H1 (cell line): ENCODE results near the gene MXI1. TPM values are rescaled to one million over a fixed set of nuclear protein-coding genes. Genes with fewer than 3 reads are reported as not detected.

ENCODE experiments used
- CTCF ChIA-PET: fragments of 300-600 bp; sonication (Branson Sonifier 250); formaldehyde crosslinking; loops from one replicate; lab custom pipeline; 2021; ENCODE audit not compliant: partially characterized antibody; lab: Charles Lee
- POLR2A ChIA-PET: fragments of 300-600 bp; sonication (Branson Sonifier 250); formaldehyde crosslinking; loops from one replicate; lab custom pipeline; 2021; ENCODE audit warnings: inconsistent platforms; ENCODE audit not compliant: partially characterized antibody; lab: Charles Lee
- DNase-seq, 2 experiments: peaks; one replicate each; pipeline versions ENCODE4 v3.0.0 to v3.0.0-alpha.2; 2010 to 2022; ENCODE audit warnings: low spot score in 2 of 2, low read depth in 1 of 2, mixed read lengths in 1 of 2
- FAIRE-seq: peaks from 2 replicates; lab custom pipeline; 2011; peaks lifted over from hg19 to GRCh38; lab: Jason Lieb, UNC
- H2AFZ ChIP-seq: 2 replicates; pipeline ENCODE4 v1.8.1; 2012; ENCODE audit warnings: low read length, inconsistent platforms
- H2AK5ac ChIP-seq: 2 replicates; pipeline ENCODE4 v1.6.1; 2013; ENCODE audit warnings: low read depth, low read length
- H2BK120ac ChIP-seq: replicated peaks from 2 replicates; pipeline ENCODE3; 2013; ENCODE audit warnings: low read depth, low read length, inconsistent platforms
- H2BK12ac ChIP-seq: 2 replicates; pipeline ENCODE4 v1.6.1; 2013; ENCODE audit warnings: low read depth, low read length
- H2BK15ac ChIP-seq: 2 replicates; pipeline ENCODE4 v1.6.1; 2013; ENCODE audit warnings: low read length
- H2BK20ac ChIP-seq: 2 replicates; pipeline ENCODE4 v1.6.1; 2013; ENCODE audit warnings: low read length
- H2BK5ac ChIP-seq: 2 replicates; pipeline ENCODE4 v1.6.1; 2013; ENCODE audit warnings: low read depth, low read length
- H3K14ac ChIP-seq: 2 replicates; pipeline ENCODE4 v1.6.1; 2013; ENCODE audit warnings: inconsistent platforms; ENCODE audit not compliant: insufficient read length
- H3K18ac ChIP-seq: 2 replicates; pipeline ENCODE4 v1.6.1; 2013; ENCODE audit warnings: low read length; ENCODE audit errors: extremely low read depth
- H3K23ac ChIP-seq: 2 replicates; pipeline ENCODE4 v1.6.1; 2013; ENCODE audit warnings: inconsistent platforms; ENCODE audit not compliant: insufficient read length
- H3K23me2 ChIP-seq: 2 replicates; pipeline ENCODE4 v1.6.1; 2013; ENCODE audit warnings: low read depth, low read length
- H3K27ac ChIP-seq: 2 replicates; pipeline ENCODE4 v1.6.1; 2011; ENCODE audit warnings: low read depth, low read length, inconsistent platforms
- H3K27me3 ChIP-seq, 4 experiments: replicated peaks in 1 of 4; 1 replicate in 1 of 4; 2 replicates in 3 of 4; pipeline versions ENCODE4 v1.6.1 to v1.8.1; 2011 to 2013; ENCODE audit warnings: low read length in 3 of 4, mild to moderate bottlenecking in 3 of 4, inconsistent platforms in 2 of 4, mixed read lengths in 2 of 4, moderate library complexity in 1 of 4; ENCODE audit not compliant: control insufficient read depth in 3 of 4, insufficient read depth in 3 of 4; ENCODE audit errors: extremely low read depth in 1 of 4
- H3K36me3 ChIP-seq, 4 experiments: 2 replicates each; pipeline versions ENCODE4 v1.6.1 to v1.8.1; 2011 to 2013; ENCODE audit warnings: mild to moderate bottlenecking in 4 of 4, low read length in 3 of 4, moderate library complexity in 2 of 4, control low read depth in 1 of 4, inconsistent platforms in 1 of 4; ENCODE audit not compliant: insufficient read depth in 4 of 4, control insufficient read depth in 2 of 4
- H3K4ac ChIP-seq: replicated peaks from 2 replicates; pipeline ENCODE3; 2013; ENCODE audit warnings: low read length, low read depth, mixed read lengths, inconsistent platforms; ENCODE audit not compliant: insufficient read length
- H3K4me1 ChIP-seq, 4 experiments: replicated peaks in 1 of 4; 1 replicate in 1 of 4; 2 replicates in 3 of 4; pipeline versions ENCODE4 v1.6.1 to v1.8.1; 2011 to 2013; ENCODE audit warnings: low read length in 3 of 4, inconsistent platforms in 2 of 4, mixed read lengths in 1 of 4; ENCODE audit not compliant: insufficient read depth in 4 of 4, control insufficient read depth in 3 of 4
- H3K4me2 ChIP-seq, 2 experiments: 2 replicates each; pipeline versions ENCODE4 v1.6.1 to v1.8.1; 2011 to 2013; ENCODE audit warnings: low read depth in 2 of 2, low read length in 2 of 2, control low read depth in 1 of 2, inconsistent platforms in 1 of 2, mild to moderate bottlenecking in 1 of 2; ENCODE audit not compliant: insufficient read depth in 1 of 2
- H3K4me3 ChIP-seq, 4 experiments: fragments of 200-600, 300-600 bp in 1 of 4; sonication (generic), shearing (Covaris generic), sonication (Bioruptor Twin) in 1 of 4; 2 replicates each; pipeline versions ENCODE4 v1.5.1 to v1.8.1; 2011 to 2016; ENCODE audit warnings: low read length in 4 of 4, low read depth in 3 of 4, control low read depth in 2 of 4, inconsistent platforms in 2 of 4, mild to moderate bottlenecking in 2 of 4, mixed read lengths in 1 of 4, moderate library complexity in 1 of 4; ENCODE audit not compliant: insufficient read depth in 2 of 4; ENCODE audit errors: extremely low read depth in 1 of 4
- H3K56ac ChIP-seq: replicated peaks from 2 replicates; pipeline ENCODE3; 2013; ENCODE audit warnings: low read depth, mild to moderate bottlenecking, mixed read lengths, low read length, inconsistent platforms; ENCODE audit not compliant: insufficient read length
- H3K79me1 ChIP-seq: 2 replicates; pipeline ENCODE4 v1.6.1; 2013; ENCODE audit warnings: low read depth, low read length, control low read depth
- H3K79me2 ChIP-seq, 2 experiments: 2 replicates each; pipeline versions ENCODE4 v1.6.1 to v1.8.1; 2012 to 2013; ENCODE audit warnings: low read length in 2 of 2, mild to moderate bottlenecking in 2 of 2, inconsistent platforms in 1 of 2; ENCODE audit not compliant: insufficient read depth in 2 of 2, control insufficient read depth in 1 of 2
- H3K9ac ChIP-seq, 4 experiments: replicated peaks in 1 of 4; 1 replicate in 1 of 4; 2 replicates in 3 of 4; pipeline versions ENCODE4 v1.6.1 to v1.8.1; 2011 to 2013; ENCODE audit warnings: low read depth in 3 of 4, low read length in 3 of 4, control low read depth in 2 of 4, mild to moderate bottlenecking in 2 of 4, moderate library complexity in 2 of 4, inconsistent platforms in 1 of 4; ENCODE audit errors: extremely low read depth in 1 of 4
- H3K9me3 ChIP-seq, 2 experiments: 2 replicates each; pipeline versions ENCODE4 v1.6.1 to v1.8.1; 2012 to 2013; ENCODE audit warnings: mild to moderate bottlenecking in 2 of 2, moderate library complexity in 2 of 2, control low read depth in 1 of 2, inconsistent platforms in 1 of 2, low read depth in 1 of 2, low read length in 1 of 2, mixed read lengths in 1 of 2; ENCODE audit not compliant: insufficient read depth in 2 of 2
- H4K20me1 ChIP-seq, 2 experiments: replicated peaks in 1 of 2; 2 replicates each; pipeline versions ENCODE3 to v1.8.1; 2011 to 2013; ENCODE audit warnings: inconsistent platforms in 2 of 2, low read length in 2 of 2, mild to moderate bottlenecking in 1 of 2; ENCODE audit not compliant: insufficient read depth in 2 of 2, control insufficient read depth in 1 of 2
- H4K5ac ChIP-seq: 2 replicates; pipeline ENCODE4 v1.6.1; 2013; ENCODE audit warnings: low read length, low read depth, mixed read lengths, inconsistent platforms; ENCODE audit not compliant: insufficient read length
- H4K8ac ChIP-seq: 2 replicates; pipeline ENCODE4 v1.8.0; 2013; ENCODE audit warnings: mild to moderate bottlenecking, moderate library complexity, low read length, inconsistent platforms; ENCODE audit not compliant: insufficient read depth; ENCODE audit errors: extremely low read depth
- H4K91ac ChIP-seq: replicated peaks from 2 replicates; pipeline ENCODE3; 2013; ENCODE audit warnings: low read length, mixed read lengths, inconsistent platforms; ENCODE audit not compliant: insufficient read length
- EP300 ChIP-seq, 2 experiments: IDR thresholded peaks; 1 replicate in 1 of 2; 2 replicates in 1 of 2; pipeline ENCODE4 v1.6.1; 2011 to 2012; ENCODE audit warnings: low read depth in 2 of 2, low read length in 2 of 2, mild to moderate bottlenecking in 2 of 2, borderline replicate concordance in 1 of 2, inconsistent platforms in 1 of 2, moderate library complexity in 1 of 2
- PHF8 ChIP-seq: fragments of 200-600 bp; sonication (generic); conservative IDR thresholded peaks from 2 replicates; pipeline ENCODE4 v1.7.1; 2012; ENCODE audit warnings: low read depth, mild to moderate bottlenecking, inconsistent platforms, low read length, moderate library complexity
- TCF12 ChIP-seq: IDR thresholded peaks from 2 replicates; pipeline ENCODE4 v1.6.1; 2011; ENCODE audit warnings: low read depth, mild to moderate bottlenecking, low read length
- WGBS, 2 experiments: shearing (Covaris generic) in 1 of 2; methylation state at CpG; one replicate each; pipeline versions ENCODE4 v1.1.6 to v1.1.7; 2013 to 2015; ENCODE audit warnings: low lambda C conversion rate in 2 of 2, mixed read lengths in 2 of 2, inconsistent platforms in 1 of 2, low coverage in 1 of 2, missing lambda C conversion rate in 1 of 2; ENCODE audit not compliant: insufficient replicate concordance in 2 of 2, insufficient coverage in 1 of 2, insufficient read length in 1 of 2; ENCODE audit errors: extremely low coverage in 1 of 2, missing lambda C conversion rate in 1 of 2; 5-methylcytosine and 5-hydroxymethylcytosine counted together
- polyA plus RNA-seq, 7 experiments: library from polyadenylated mRNA; depleted of rRNA in 3 of 7; stranded (reverse) in 5 of 7; unstranded in 2 of 7; fragments of >200 nt in 5 of 7; fragments of 200-250 nt in 2 of 7; gene quantifications; 1 replicate in 5 of 7; 2 replicates in 1 of 7; 4 replicates in 1 of 7; pipeline versions ENCODE4 v1.2.1 to v1.2.3, GENCODE V29; 2011 to 2013; ENCODE audit warnings: missing spikeins in 2 of 7, mixed read lengths in 2 of 7
- total RNA-seq: library from RNA; stranded (reverse); fragmentation: NEBNext Ultra II Directional; extraction: Animal tissue kit (Norgen Biotek cat#: 25700); gene quantifications from 2 replicates; pipeline ENCODE4 v1.2.1, GENCODE V29; 2021

Gene MXI1
- total and polyA plus RNA-seq, 2 of the 8 experiments (the other 6 are each of a cell fraction or from before 2014, with no cell fraction given), result 5.7 to 8.8 TPM

DNA sequence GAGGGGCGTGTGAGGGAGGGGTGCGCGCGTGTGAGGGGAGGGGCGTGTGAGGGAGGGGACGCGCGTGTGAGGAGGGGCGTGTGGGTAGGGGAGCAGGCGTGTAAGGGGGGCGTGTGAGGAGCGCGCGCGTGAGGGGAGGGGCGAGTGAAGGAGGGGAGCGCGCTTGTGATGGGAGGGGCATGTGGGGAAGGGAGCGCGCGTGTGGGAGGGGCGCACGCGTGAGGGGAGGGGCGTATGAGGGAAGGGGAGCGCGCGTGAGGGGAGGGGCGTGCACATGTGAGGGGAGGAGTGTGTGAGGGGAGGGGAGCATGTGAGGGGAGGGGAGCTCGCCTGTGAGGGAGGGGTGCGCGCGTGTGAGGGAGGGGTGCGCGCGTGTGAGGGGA, 19.1 kb downstream of the MXI1 start:
- Histone ChIP-seq H3K79me2 (no peaks in the 10 kb centered on the region), H3K9ac (no peak overlapping the region), H3K36me3 (no peaks in the 10 kb centered on the region), H3K27me3 (peaks cover 0 to 2% (median 0%) of the 10 kb centered on the region in 4 experiments; a peak in 1 of 7 replicates), H3K4ac (no peak overlapping the region), H2BK12ac (no peak overlapping the region), H3K23me2 (peaks cover 4% of the 10 kb centered on the region; the same call in 1 of the 2 replicates), H3K4me2 (no peak overlapping the region; a peak in 1 of 4 replicates), H3K56ac (no peak overlapping the region), H3K79me1 (no peaks in the 10 kb centered on the region), H4K8ac (no peak overlapping the region), H2AK5ac (no peak overlapping the region), H3K18ac (no peak overlapping the region), H3K14ac (no peak overlapping the region), H4K91ac (no peak overlapping the region), H2BK20ac (no peak overlapping the region), H4K5ac (no peak overlapping the region), H2BK5ac (0 out of 2 replicates have a peak overlapping the region, but pooled peaks have one; percentile 69), H2AFZ (no peak overlapping the region), H3K27ac (no peak overlapping the region), H3K9me3 (no peaks in the 10 kb centered on the region), H4K20me1 (no peaks in the 10 kb centered on the region), H2BK120ac (no peak overlapping the region), H3K4me1 (peaks cover 0 to 10% (median 3%) of the 10 kb centered on the region in 4 experiments; a peak in 4 of 7 replicates), H3K4me3 (peak overlapping the region in 3 of 4 experiments; percentile 61 to 86 (median 71); a peak in 5 of 8 replicates), H2BK15ac (no peak overlapping the region), H3K23ac (no peak overlapping the region)
- DNase-seq (peak in 1 of 2 experiments; percentile 88), FAIRE-seq (no peak)
- ChIA-PET CTCF (interaction anchor here (1.3 to 17.9 kb wide), 3 partner anchors 17 to 84 kb away, joined by 3 to 333 read pairs (median 173); partner anchors contain the start of gene MXI1), POLR2A (interaction anchor here (1.0 to 9.6 kb wide), 2 partner anchors 12 to 18 kb away, joined by 3 to 121 read pairs; partner anchors contain the start of gene MXI1)
- no CpG with 5 or more reads among the region's 36 CpGs for WGBS, 2 experiments
- TF ChIP-seq PHF8 (no peak), EP300 (IDR thresholded peaks at IDR 0.05; ENCODE audit: borderline replicate concordance in 1 of 2, low read depth in 2 of 2, low read length in 2 of 2) (no peak), TCF12 (no peak)
